ENCODE measurements around the gene AIG1. TPM values are rescaled to one million over a fixed set of nuclear protein-coding genes. Genes with fewer than 3 reads are reported as not detected.

AIG1 gene
- total RNA-seq, 1 donor from 2014 or later, result 18.5 TPM

GRCh38 chr6:143098054-143098671 lies 37.5 kb downstream of the AIG1 start:
- peak; percentile 22 for DNase-seq

- no peak for DNase-seq
Measured at GRCh38 chr6:143099647-143100046, 39.0 kb downstream of the AIG1 start.

GRCh38 chr6:143100429-143100828 lies 39.7 kb downstream of the AIG1 start:
- DNase-seq, result no peak

- no peak for DNase-seq
Measured at GRCh38 chr6:143103916-143104315, 43.2 kb downstream of the AIG1 start.

- no peak for DNase-seq
Measured at GRCh38 chr6:143107440-143107839, 46.8 kb downstream of the AIG1 start.

GRCh38 chr6:143107911-143108761 lies 47.4 kb downstream of the AIG1 start:
- DNase-seq, result no peak

GRCh38 chr6:143109196-143109595 lies 48.5 kb downstream of the AIG1 start:
- DNase-seq, result no peak

- DNase-seq, result no peak
Measured at GRCh38 chr6:143110572-143110971, 49.9 kb downstream of the AIG1 start.

- no peak for DNase-seq
Measured at GRCh38 chr6:143110996-143111395, 50.3 kb downstream of the AIG1 start.

GRCh38 chr6:143111443-143111842 lies 50.8 kb downstream of the AIG1 start:
- no peak for DNase-seq

- DNase-seq, result no peak
Measured at GRCh38 chr6:143112084-143112768, 51.5 kb downstream of the AIG1 start.

- no peak for DNase-seq
Measured at GRCh38 chr6:143112837-143113236, 52.1 kb downstream of the AIG1 start.

GRCh38 chr6:143115728-143116127 lies 55.0 kb downstream of the AIG1 start:
- DNase-seq, result no peak

GRCh38 chr6:143117108-143117507 lies 56.4 kb downstream of the AIG1 start:
- DNase-seq, result no peak

- no peak for DNase-seq
Measured at GRCh38 chr6:143119260-143119659, 58.6 kb downstream of the AIG1 start.

GRCh38 chr6:143123081-143123480 lies 62.4 kb downstream of the AIG1 start:
- DNase-seq, result no peak

- no peak for DNase-seq
Measured at GRCh38 chr6:143123941-143124340, 63.3 kb downstream of the AIG1 start.

- no peak for DNase-seq
Measured at GRCh38 chr6:143125455-143125854, 64.8 kb downstream of the AIG1 start.

GRCh38 chr6:143125864-143126573 lies 65.3 kb downstream of the AIG1 start:
- no peak for DNase-seq

- no peak for DNase-seq
Measured at GRCh38 chr6:143126574-143126941, 65.9 kb downstream of the AIG1 start.

GRCh38 chr6:143127941-143128680 lies 67.4 kb downstream of the AIG1 start:
- no peak for DNase-seq

- no peak for DNase-seq
Measured at GRCh38 chr6:143128681-143129015, 68.0 kb downstream of the AIG1 start.
